Ishikawa (cell line): Measurements from ENCODE around the gene GPR153.

Source experiments
- MAX ChIP-seq: IDR thresholded peaks from 2 replicates; pipeline ENCODE4 v1.6.1; 2012
- ZBTB7A ChIP-seq: IDR thresholded peaks from 2 replicates; pipeline ENCODE4 v1.6.1; 2012; ENCODE audit warnings: low read depth

GRCh38 chr1:6288665-6289064, 27.8 kb upstream of the GPR153 start:
- TF ChIP-seq ZBTB7A (no peak), MAX (no peak)
